Measurements from ENCODE around the gene HFE. TPM values are rescaled to one million over a fixed set of nuclear protein-coding genes. Genes with fewer than 3 reads are reported as not detected.

HFE gene
- polyA plus RNA-seq, 6 donors from 2014 or later: 0.47 to 3.3 (median 2.9) TPM; not detected in 1

DNA sequence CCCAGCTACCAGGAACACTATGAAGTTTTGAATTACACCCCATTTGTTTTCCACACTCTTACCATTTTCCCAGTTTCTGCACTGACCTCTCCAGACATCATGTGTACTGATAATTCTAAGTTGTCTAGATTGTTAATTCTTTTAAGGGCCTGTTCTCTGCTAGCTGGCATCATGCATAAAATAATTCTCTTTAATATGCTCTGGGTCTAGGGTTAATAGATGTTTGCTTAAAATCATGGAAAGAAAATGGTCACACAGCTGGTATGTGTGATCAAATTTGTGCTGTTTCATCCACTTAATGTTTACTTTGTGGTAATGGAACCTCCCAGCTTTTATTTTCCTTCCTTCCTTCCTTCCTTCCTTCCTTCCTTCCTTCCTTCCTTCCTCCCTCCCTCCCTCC, 49.1 kb downstream of the HFE start:
- peaks cover 20 to 44% of the 10 kb centered on the region in 2 donors for H3K36me3 Mint-ChIP-seq
- no peak for ATAC-seq (ENCODE audit: low read depth in 2 of 2)
- H3K27ac Mint-ChIP-seq: peak overlapping the region in 3 of 6 donors; percentile 6 to 63 (median 44)
- H3K27me3 Mint-ChIP-seq: no peaks in the 10 kb centered on the region
- DNase-seq: no peak
- H3K9me3 Mint-ChIP-seq: no peaks in the 10 kb centered on the region
- H3K4me3 Mint-ChIP-seq: no peak overlapping the region
- peaks cover 30 to 55% (median 49%) of the 10 kb centered on the region in 3 donors for H3K4me1 Mint-ChIP-seq

DNA sequence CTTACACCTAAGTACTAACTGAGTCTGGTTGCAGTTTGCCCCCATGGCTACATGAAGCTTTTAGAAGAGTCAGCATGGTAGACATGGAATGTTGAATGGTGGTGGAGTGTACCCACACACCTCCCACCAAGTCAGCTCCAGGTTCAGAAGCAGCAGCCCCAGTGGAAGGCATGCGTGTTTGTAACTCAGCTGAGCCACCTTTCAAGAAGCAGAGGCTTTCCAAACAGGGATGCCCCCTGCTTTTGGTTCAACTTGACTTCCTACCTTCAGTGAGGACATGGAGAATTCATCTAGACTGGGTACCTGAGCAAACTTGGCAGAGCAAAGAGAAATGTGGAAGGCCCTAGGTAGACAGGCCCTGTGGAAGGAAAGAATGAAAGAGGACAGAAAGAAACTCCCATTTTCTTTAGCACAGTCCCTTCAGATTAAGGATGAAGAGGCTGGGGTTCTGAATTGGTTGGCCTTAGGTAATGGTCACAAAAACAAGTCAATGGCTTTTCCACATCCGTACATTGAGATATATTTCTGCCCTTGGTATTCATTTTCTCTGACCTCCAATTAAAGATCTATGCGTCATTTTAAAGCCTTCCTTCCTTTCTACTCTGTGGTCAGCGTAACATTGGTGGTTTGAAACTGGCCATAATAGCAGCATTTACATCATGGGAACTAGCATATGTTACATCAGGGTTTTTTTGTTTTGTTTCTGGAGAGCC, 53.2 kb downstream of the HFE start:
- peak overlapping the region in 1 of 8 donors; percentile 35 for H3K4me3 Mint-ChIP-seq
- DNase-seq (no peak), ATAC-seq (ENCODE audit: low read depth in 2 of 2) (no peak)
- peak overlapping the region in 2 of 6 donors; percentile 5 to 43 for H3K27ac Mint-ChIP-seq
- H3K36me3 Mint-ChIP-seq: peaks cover 14 to 15% of the 10 kb centered on the region in 2 donors
- H3K4me1 Mint-ChIP-seq: peaks cover 6 to 29% (median 11%) of the 10 kb centered on the region in 3 donors
- H3K9me3 Mint-ChIP-seq: no peaks in the 10 kb centered on the region
- no peaks in the 10 kb centered on the region for H3K27me3 Mint-ChIP-seq

DNA sequence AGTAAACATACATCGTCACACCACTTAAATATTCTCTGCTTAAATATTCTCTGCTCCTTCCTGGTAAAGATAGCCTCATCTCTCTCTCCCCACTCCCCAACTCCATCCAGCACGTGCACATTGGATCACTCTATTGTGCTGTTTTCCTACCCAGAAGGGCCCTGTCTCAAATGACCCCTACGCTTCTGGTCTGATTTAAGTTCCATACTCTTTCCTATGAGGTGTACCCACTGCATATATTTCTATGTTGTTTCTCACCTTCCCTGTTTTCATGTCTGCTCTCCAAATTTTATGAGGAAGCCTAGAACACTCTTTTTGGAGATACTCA, 53.7 kb downstream of the HFE start:
- no peak overlapping the region for H3K4me3 Mint-ChIP-seq
- H3K27ac Mint-ChIP-seq: peak overlapping the region in 1 of 6 donors; percentile 5
- no peaks in the 10 kb centered on the region for H3K27me3 Mint-ChIP-seq

GRCh38 chr6:26141378-26141904, 54.2 kb downstream of the HFE start:
- Mint-ChIP-seq H3K27ac (peak overlapping the region in 2 of 6 donors; percentile 24 to 90), H3K9me3 (no peaks in the 10 kb centered on the region), H3K27me3 (no peaks in the 10 kb centered on the region), H3K4me1 (peaks cover 0 to 24% (median 8%) of the 10 kb centered on the region in 3 donors), H3K36me3 (peaks cover 7 to 15% of the 10 kb centered on the region in 2 donors), H3K4me3 (no peak overlapping the region)
- ATAC-seq (ENCODE audit: low read depth in 2 of 2) (no peak), DNase-seq (no peak)

More for the DNA sequence above, 53.7 kb downstream of the HFE start:
- H3K9me3 Mint-ChIP-seq: no peaks in the 10 kb centered on the region
- no peak for DNase-seq
- ATAC-seq (ENCODE audit: low read depth in 2 of 2): no peak
- peaks cover 12 to 15% of the 10 kb centered on the region in 2 donors for H3K36me3 Mint-ChIP-seq
- H3K4me1 Mint-ChIP-seq: peaks cover 5 to 29% (median 9%) of the 10 kb centered on the region in 3 donors

DNA sequence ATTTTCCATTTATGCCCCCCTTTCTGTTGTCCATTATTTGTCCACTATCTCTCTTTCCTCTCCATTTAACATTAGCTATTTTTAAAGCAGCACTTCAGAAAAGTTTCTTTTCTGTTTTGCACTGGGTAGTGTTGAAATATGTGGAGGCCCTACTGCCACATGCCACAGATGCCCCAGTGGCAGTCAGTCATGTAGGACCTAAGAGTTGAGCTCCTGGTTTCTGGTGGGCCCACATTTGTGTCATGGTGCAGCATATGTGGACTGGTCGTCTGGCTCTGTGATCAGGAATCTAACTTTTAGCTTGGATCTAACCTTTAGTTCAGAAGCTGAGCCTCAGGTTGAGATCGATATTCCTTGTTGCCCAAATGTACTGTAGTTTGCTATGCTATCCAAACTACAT, 54.8 kb downstream of the HFE start:
- DNase-seq (no peak), ATAC-seq (ENCODE audit: low read depth in 2 of 2) (no peak)
- H3K27ac Mint-ChIP-seq: peak overlapping the region; percentile 16 to 90 (median 63)
- H3K27me3 Mint-ChIP-seq: no peaks in the 10 kb centered on the region
- H3K4me3 Mint-ChIP-seq: no peak overlapping the region
- H3K9me3 Mint-ChIP-seq: no peaks in the 10 kb centered on the region
- peaks cover 2 to 15% of the 10 kb centered on the region in 2 donors for H3K36me3 Mint-ChIP-seq
- peaks cover 0 to 18% (median 3%) of the 10 kb centered on the region in 3 donors for H3K4me1 Mint-ChIP-seq

Other genes starting within 250 kb of the HFE start
- gene SLC17A3, start 213.2 kb upstream of the HFE start, polyA plus RNA-seq (ENCODE audit: low read depth in 6 of 6): under 1 TPM in 1 of 6 donors, not detected in 5; 0.29 TPM
- not detected for gene SLC17A2, start 156.7 kb upstream of the HFE start, polyA plus RNA-seq (ENCODE audit: low read depth in 6 of 6)
- 10 to 100 TPM in 5 of 6 donors, 1 to 10 TPM in 1; 8.4 to 25.9 (median 19.5) TPM for gene TRIM38, start 124.6 kb upstream of the HFE start, polyA plus RNA-seq (ENCODE audit: low read depth in 6 of 6)

Data from naive B cell (primary cell).